HG03457 (cell line): ENCODE measurements around the gene EGFLAM.

ENCODE experiments used
- ATAC-seq: cut with Tn5 transposase; IDR thresholded peaks from one replicate; pipeline ENCODE4 v1.9.1; 2021; ENCODE audit warnings: moderate number of reproducible peaks; ENCODE audit not compliant: unreplicated experiment

EGFLAM gene

DNA sequence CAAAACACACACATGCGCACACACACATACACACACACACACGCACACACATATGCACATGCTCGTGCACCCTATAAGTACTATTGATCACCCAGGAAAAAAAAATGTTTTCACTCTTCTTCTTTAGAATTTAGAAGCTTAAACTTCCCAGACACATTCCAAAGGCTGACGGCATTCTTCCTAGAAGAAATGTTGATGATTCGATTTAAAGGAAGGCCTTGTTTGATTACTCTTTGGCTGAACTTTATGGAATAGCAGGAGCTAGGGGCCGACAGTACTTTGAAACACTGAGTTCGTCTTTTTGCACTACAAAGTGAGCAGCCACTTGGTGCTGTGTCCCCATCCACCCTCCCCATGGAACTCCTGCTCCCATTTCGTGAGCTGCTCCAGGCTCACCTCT is 113.2 kb downstream of the EGFLAM start:
- ATAC-seq: no peak

DNA sequence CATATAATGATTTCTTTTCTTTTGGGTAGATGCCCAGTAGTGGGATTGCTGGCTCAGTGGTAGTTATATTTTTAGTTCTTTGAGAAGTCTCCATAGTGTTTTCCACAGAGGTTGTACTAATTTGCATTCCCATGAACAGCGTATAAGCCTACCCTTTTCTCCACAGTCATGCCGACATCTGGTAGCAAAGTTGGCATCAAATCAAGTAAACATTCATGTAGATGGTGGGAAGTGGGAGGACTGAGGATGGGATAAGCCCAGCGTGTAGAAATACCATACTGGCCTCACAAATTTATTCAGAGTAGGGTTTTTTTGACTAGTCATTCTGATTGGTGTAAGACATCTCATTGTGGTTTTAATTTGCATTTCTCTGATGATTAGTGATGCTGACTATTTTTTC is 115.4 kb downstream of the EGFLAM start:
- ATAC-seq: no peak

DNA sequence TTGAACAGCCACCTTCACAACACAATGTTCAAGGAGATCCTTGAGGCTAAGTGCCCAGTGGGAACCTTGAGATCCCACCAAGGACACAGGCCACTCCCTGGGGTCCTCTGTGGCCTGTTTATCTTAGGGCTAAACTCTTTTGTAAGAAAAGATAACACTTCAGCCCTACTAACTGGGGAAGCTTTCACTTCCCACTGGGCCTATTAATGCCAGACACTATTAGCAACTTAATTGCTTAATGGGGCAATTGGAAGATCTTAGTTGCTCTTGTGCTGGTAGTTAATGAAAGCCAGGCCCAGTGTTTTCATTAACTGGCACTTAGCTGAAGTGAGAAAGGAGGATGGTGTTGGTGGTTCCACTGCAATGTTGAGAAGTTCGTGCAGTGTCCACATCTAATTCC is 117.1 kb downstream of the EGFLAM start:
- ATAC-seq: no peak

DNA sequence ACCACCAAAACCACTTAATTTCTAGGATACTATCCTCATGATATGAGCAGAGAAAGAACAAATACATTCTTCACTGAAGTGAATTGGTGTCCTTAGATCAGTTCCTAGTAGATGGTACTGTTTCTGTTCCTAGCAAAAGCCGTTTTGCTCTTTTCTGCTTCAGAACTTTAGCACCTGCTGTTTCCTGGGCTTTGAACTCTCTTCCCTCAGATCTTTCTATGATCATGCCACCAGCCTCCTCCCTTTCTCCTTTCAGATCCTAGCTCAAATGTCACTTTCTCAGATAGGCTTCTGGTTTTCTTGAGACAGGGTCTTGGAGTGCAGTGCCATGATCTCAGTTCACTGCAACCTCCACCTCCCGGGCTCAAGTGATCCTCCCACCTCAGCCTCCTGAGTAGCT is 118.0 kb downstream of the EGFLAM start:
- ATAC-seq: no peak

DNA sequence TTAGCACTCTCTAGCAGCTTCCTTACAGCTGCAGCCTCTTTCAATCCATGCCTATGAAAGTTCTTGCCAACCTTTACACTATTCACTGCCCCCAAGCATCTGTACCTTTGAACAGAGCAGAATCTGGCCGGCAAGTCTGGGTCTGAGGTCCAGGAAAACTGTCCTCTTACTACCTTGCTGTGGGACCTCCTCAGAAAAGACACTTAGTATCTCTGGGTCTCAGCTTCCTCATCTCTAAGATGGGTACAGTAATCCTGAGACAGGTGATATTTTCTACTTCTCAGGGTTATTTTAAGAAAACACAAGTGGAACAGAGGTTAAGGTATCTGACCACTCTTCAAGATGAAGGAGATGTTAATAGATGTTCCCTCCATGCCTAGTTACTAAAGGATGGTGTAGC is 120.2 kb downstream of the EGFLAM start:
- ATAC-seq: no peak

DNA sequence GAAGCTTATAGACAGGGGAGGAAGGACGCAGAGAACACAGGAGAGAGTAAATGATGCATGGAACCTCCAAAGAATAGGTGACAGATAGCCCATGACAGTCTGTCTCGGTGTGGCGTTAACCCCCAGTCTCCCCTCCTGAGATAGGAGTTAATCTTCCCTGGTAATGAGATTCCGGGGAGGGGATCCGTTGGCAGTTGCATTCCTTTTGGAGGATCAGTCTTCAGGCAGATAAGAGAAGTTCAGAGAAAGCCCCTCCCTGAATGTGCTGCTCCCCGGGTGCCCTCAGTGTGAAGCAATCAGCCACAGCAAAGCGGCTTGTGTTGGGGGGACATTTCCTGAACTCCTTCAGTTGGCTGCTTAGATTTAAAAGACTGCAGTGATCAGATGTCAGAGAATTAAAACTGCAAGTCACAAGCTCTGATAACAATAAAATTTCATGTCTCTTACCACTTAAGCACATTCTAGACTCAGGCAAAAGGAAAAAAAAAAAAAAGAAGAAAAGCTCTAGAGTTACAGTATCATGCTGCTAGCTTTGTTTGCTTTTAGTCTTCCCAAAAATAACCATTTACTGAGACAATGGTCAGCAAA is 121.1 kb downstream of the EGFLAM start:
- no peak for ATAC-seq

DNA sequence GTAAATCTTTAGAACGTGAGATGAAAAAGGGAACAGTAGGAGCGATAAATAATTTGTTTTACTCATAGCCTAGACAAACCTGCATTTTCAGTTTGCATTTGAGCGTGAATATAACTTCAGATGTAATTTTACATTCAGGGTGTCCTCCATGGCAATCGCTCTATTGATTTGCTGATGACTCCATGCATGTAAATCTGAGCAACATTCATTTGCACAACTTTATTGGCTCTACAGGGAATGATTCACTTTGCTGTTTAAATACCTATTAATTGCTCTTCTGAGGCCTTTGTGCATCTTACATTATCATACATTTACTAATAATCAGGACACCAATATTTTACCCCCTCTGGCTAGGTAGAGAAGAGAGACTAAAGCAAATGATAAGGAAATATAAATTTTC is 122.2 kb downstream of the EGFLAM start:
- no peak for ATAC-seq

DNA sequence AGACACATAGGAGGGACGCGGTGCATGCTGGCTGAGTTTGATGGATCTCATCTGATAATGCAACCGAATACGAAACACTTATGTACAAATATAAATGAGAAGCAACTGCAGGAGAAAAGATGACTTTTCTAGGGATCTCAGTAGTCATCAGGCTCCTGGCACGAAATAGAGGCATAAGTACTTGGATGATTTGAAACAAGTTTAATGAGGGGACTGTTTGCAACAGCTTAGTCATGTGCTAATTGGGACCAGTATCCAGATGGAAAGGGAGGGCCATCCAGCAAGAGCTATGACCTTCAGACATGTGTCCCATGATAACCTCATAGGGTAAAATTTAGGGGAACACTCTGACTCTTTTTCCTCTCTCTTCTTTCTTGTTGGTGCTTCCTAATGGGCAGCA is 123.0 kb downstream of the EGFLAM start:
- no peak for ATAC-seq

DNA sequence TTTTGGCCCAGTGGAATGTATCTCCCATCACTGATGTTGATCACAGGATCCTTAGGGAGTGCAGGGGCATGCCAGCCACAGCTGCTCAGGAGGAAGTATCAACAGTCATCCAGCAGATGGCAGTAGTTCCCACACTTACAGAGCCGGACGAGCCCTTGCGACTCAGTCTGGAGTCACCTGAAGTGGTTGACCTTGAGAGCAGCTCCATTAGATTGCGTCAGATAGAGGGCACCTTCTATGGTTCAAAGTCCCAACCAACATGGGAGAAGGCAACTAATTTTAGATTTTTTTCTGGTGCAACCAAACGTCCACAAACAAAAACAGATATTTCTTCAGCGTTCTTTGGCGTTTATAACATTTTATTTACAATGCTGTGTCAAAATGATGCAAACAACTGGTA is 124.5 kb downstream of the EGFLAM start:
- peak; percentile 94 for ATAC-seq

DNA sequence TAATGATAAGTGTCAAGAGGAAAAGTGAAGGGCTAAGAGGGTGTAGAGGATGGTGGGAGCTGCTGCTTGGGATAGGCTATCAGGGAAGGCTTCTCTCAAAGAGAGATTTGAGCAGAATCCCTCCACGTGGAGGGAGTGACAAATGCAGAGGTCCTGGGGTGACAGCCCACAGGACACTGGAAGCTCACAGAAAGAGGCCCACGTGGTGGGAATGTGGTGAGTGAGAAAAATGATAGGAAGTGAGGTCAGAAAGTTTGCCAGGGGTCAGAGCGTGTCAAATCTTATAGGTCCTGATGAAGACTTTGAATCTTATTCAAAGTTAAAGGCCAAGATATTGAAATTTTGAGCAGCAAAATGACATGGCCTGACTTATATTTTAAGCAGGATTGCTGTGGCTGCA is 125.3 kb downstream of the EGFLAM start:
- no peak for ATAC-seq

DNA sequence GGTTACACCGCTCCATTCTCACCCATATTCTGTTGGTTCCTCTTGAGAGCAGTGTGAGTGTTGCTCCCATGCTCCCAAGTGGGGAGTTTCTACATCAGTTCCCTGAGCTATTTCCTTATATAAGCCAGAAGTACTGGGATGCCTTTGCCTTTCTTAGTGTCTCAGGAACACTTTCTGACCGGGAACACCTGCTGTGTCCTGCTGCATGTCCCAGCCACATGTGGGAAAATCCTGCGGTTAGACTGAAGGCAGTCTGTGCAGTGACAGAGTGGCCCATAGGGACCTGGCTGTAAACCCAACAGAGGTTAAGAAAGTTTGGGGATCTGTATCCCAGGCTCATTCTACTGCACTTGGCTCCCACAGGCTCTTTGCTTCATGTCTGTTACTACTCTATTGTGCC is 126.0 kb downstream of the EGFLAM start:
- no peak for ATAC-seq

DNA sequence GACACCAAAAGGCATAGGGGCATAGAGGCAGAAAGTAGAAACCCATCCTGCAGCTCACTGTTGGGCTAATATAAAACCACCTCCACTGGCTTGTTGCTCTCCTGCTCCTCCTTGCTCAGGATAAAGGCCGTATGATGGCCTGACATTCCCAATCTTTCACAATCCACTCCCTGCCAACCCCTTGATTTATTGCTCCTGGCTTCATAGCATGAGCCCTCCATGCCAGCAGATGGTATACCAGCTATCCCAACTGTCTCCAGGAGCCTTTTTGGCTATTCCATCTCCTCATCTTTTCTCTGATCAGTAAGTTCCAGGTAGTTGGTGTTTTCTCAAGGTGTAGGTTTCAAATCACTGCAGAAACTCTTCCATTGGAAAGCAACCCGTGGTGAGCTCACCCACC is 128.8 kb downstream of the EGFLAM start:
- ATAC-seq: no peak

DNA sequence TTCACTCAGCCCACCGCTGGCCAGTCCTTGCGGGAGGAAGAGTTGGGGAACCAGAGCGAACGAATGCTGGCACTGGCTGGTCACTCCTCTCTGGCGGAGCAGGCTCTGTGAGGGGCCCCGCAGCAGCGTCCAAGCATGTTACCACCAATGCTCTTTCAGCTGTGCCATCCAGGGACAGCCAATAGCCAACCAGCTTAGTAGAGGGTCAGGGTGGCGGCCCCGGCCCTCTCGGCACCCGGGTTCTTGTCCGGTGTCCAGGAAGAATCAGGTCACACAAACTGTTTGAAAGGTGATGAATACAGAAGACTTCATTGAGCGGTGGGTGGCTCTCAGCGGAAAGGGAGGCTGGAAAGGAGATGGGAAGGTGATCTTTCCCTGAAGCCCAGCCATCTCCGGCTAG is 135.3 kb downstream of the EGFLAM start:
- no peak for ATAC-seq

DNA sequence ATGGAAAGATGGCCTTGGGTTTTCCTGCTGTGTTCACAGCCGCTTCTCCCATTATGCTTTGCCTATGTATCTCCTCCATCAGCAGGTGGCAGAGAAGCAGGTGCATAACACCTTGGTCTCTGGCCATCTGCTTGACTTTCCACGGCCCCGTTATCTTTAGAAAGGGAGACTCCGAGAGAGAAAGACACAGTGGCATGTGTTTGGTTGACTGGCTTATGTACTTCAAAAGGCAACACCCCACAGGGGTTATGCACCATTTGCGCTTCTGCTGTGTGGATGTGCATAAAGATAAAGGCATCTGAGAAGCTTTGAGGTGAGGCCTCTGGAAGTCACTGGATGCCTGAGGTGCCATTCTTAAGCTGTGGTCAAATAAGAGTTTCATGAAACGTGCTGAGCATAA is 138.4 kb downstream of the EGFLAM start:
- ATAC-seq: no peak

DNA sequence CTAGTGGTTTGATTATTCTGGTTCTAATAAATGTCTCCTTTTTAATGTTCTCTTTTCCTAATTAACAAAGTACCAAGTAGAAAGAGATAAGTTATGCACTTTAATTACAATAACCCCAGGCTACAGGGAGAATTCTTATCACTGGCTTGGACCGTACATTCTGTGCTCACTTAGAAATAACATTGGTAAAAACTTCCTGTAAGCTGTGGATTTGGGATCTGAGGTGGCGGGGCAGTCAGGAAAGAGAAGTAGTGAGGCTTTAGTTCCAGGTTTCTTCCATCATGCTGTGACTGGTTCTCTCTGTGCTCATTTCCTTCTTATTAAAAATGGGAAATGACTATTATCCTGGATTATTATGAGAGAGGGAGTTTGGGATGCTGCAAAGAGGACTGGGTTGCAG is 142.0 kb downstream of the EGFLAM start:
- no peak for ATAC-seq

DNA sequence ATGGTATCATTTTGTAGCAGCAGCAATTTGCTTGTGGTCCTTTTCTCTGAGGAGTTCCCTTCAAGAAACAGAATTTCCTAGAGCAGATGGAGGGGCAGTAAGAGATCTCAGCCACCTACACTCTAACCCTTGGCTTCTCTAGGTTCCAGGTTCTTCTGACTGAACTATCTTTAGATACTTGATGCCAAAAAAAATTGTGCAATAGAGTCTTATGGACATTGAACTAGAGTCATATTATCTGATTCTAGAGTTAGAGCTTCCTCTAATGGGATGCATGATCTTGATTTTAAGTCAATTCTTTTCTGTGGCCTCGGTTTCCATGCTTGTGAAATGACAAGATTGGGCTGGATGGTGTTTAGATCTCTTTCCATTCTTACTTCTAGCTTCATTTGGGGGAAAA is 142.8 kb downstream of the EGFLAM start:
- no peak for ATAC-seq

DNA sequence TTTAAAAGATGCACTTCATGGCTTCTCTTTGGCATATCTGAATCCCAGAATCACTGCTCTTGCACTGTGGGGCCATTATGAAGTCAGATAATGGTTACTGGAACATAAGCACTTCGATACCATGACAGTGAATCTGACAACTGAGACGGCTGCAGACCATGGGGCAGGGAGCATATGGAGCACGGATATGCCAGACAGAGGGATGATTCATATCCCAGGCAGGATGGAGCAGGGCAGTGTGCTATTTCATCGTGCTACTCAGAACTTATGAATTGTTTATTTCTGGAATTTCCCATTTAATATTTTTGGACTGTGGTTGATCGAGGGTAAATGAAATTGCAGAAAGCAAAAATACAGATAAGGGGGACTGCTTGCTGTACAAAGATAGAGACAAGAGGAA is 145.0 kb downstream of the EGFLAM start:
- ATAC-seq: no peak

DNA sequence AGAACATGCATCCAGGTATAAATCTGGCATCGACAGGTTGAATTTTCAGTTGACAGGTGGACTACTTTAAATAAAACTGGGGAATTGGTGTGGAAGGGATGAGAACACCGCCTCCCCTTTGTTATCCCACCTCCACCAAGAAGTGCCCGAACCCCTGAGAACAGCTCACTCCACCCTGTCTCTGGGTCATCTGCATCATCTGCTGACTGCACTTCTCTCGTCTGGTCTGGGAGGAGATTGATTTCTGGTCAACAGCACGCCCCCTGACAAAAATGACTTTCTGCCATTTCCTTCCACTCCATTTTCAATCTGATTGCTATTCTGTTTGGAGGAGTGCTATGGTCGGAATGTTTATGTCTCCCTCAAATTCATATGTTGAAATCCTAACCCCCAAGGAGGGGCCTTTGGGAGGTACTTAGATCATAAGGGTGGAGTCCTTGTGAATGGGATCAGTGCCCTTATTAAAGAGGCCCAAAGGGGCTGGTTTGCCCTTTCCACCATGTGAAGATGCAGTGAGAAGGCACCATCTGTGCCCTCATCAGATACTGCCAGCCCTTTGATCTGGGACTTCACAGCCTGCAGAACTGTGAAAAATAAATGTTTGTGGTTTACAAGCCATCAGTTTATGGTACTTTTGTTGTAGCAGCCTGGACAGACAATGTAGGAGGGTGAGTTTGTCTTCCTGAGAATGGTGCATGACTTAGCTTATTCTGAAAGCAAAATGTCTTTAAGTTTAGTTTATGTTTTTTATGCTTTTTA is 145.7 kb downstream of the EGFLAM start:
- ATAC-seq: no peak

DNA sequence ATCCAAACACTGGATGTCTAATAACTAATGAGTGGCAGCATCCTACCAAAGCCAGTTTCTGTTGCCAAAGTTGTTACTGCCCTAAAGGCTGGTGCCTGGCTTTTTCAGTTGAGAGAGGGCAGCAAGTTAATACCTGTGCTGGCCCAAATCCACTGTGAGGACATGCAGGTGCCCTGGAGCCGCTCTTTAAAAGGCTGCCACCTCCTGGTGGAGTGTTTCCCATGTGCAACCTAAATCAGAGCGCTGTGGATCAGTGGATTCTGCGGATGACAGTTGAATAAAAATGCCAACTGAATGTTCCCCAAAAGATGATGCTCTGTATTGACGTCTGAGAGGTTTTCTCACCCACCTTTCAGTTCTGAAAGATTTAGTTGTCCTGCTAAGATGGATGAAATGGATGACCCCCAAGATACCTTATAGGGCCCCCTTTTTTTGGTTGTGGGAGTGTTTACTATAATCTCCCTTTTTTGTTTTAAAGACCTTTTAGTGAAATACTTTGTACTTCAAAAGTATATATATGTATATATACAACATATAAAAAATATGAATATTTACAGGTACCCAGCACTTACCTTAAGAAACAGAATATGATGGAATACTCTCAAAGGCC is 146.4 kb downstream of the EGFLAM start:
- ATAC-seq: no peak

DNA sequence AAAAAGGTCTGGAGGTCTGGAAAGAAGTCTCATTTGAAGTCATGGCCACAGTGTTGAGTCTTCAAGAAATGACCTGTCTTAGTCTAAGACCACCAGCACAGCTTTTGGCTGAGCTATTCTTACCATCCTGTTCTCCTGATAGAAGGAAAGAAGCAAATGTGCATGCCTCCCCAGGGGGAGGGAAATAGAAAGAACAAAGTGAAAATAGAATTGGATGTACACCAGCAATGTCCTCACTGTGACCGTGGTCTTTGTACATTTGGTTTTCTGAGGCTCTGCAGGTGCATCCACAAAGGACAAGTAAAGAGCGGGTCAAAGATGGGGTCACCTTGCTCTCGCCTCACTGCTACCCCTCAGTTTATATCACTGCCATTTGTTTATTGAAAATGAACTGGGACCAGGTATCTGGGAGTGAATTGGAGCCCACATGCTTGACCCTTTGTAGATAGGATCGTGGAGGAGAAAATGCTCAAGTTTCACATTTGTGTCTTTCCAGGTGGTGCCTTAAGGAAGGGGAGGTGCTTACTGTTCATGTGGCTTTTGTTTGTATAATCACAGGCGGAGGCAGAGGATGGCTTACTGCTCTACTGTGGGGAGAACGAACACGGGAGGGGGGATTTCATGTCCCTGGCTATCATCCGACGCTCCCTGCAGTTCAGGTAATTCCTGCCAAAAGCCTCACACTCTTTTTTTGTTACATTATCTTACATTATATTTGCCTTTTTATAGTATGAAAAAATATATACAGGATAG is 150.3 kb downstream of the EGFLAM start:
- no peak for ATAC-seq

DNA sequence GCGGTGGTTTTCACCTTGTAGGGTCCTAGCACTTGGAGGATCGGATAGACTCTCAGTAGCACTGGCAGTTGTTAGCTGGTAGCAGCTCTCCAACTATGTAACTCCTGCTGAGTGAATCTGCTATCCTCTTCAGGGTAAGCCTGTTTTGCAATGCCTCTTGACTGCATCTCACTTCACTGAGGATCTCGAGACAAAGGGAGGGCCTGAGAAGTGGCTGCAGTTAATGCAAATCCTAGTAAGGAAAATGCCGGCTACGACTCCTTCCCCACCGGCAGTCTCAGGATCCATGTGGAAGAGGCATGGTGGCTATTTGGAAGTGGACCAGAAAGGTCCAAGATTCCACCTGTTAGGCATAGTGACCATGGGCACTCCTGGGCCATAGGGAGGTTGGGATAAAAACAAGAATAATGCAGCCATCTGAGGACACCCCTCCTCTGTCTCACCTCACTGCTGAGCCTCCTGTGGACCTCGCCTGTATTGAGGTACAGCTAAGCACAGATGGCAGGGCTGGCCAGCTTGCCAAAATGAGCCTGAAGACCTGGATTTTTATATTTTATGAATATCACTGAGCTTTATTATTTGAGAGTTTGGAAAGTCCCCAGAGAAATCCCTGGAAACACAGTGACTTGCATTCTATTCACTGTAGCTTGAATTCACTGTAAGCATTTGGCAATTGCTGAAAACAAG is 152.1 kb downstream of the EGFLAM start:
- no peak for ATAC-seq
